Fibroblast of lung (primary cell): ENCODE measurements around the gene APP. TPM values are rescaled to one million over a fixed set of nuclear protein-coding genes. Genes with fewer than 3 reads are reported as not detected.

ENCODE experiments used
- DNase-seq, 2 donors: peaks; one replicate each; pipeline versions ENCODE4 v3.0.0 to v3.0.0-alpha.2; 2010; ENCODE audit warnings: low read depth in 2 of 2
- H2AFZ ChIP-seq: 2 replicates; pipeline ENCODE4 v1.5.1; 2012; ENCODE audit warnings: low read length, control low read depth, inconsistent platforms
- H3K27ac ChIP-seq: 2 replicates; pipeline ENCODE4 v1.5.1; 2011; ENCODE audit warnings: low read length, control low read depth; ENCODE audit not compliant: insufficient read depth
- H3K27me3 ChIP-seq: 2 replicates; pipeline ENCODE4 v1.5.1; 2011; ENCODE audit warnings: mild to moderate bottlenecking, low read length; ENCODE audit not compliant: control insufficient read depth, insufficient read depth
- H3K36me3 ChIP-seq: 2 replicates; pipeline ENCODE4 v1.5.1; 2011; ENCODE audit warnings: low read length; ENCODE audit not compliant: control insufficient read depth, insufficient read depth
- H3K4me1 ChIP-seq: 2 replicates; pipeline ENCODE4 v1.5.1; 2011; ENCODE audit warnings: low read length; ENCODE audit not compliant: control insufficient read depth, insufficient read depth; ENCODE audit errors: extremely low read depth
- H3K4me2 ChIP-seq: 2 replicates; pipeline ENCODE4 v1.5.1; 2011; ENCODE audit warnings: low read length, control low read depth; ENCODE audit not compliant: insufficient read depth; ENCODE audit errors: extremely low read depth
- H3K4me3 ChIP-seq, 4 experiments: fragments of 200-600 bp in 1 of 4; sonication (generic) in 1 of 4; replicated peaks in 1 of 4; 2 replicates each; pipeline ENCODE4 v1.5.1; 2011 to 2016; ENCODE audit warnings: low read length in 4 of 4, low read depth in 3 of 4, mild to moderate bottlenecking in 3 of 4, control low read depth in 2 of 4, inconsistent platforms in 1 of 4, mixed read lengths in 1 of 4; ENCODE audit not compliant: insufficient read depth in 1 of 4; ENCODE audit errors: control extremely low read depth in 1 of 4
- H3K79me2 ChIP-seq: 2 replicates; pipeline ENCODE4 v1.5.1; 2012; ENCODE audit warnings: mild to moderate bottlenecking, low read length, inconsistent platforms; ENCODE audit not compliant: control insufficient read depth, insufficient read depth
- H3K9ac ChIP-seq: 2 replicates; pipeline ENCODE4 v1.5.1; 2011; ENCODE audit warnings: mild to moderate bottlenecking, low read length, control low read depth; ENCODE audit not compliant: insufficient read depth
- H3K9me3 ChIP-seq: 2 replicates; pipeline ENCODE4 v1.5.1; 2012; ENCODE audit warnings: low read depth, low read length; ENCODE audit not compliant: control insufficient read depth, insufficient read depth
- H4K20me1 ChIP-seq: 2 replicates; pipeline ENCODE4 v1.5.1; 2011; ENCODE audit warnings: low read length; ENCODE audit not compliant: control insufficient read depth, insufficient read depth; ENCODE audit errors: extremely low read depth
- CTCF ChIP-seq, 2 donors: IDR thresholded peaks in 1 of 2; conservative IDR thresholded peaks in 1 of 2; 1 replicate in 1 of 2; 2 replicates in 1 of 2; pipeline ENCODE4 v1.5.1; 2011 to 2012; ENCODE audit warnings: low read length in 2 of 2, control low read depth in 1 of 2, inconsistent platforms in 1 of 2, low read depth in 1 of 2, mild to moderate bottlenecking in 1 of 2
- EZH2 ChIP-seq: IDR thresholded peaks from 2 replicates; pipeline ENCODE4 v1.5.1; 2012; ENCODE audit warnings: low read length, control low read depth, mild to moderate bottlenecking; ENCODE audit errors: missing control alignments
- polyA plus RNA-seq, 2 donors: library from polyadenylated mRNA; depleted of rRNA in 1 of 2; stranded (reverse) in 1 of 2; unstranded in 1 of 2; fragments of >200 nt; gene quantifications; 2 replicates each; pipeline ENCODE4 v1.2.1, GENCODE V29; 2011 to 2012; ENCODE audit warnings: missing spikeins in 1 of 2
- total RNA-seq: library from RNA; depleted of rRNA; stranded (reverse); fragments of >200 nt; gene quantifications from 2 replicates; pipeline ENCODE4 v1.2.1, GENCODE V29; 2014

The APP gene
- total and polyA plus RNA-seq, 2 donors (not counting 1 experiment from before 2014, with no cell fraction given) = 633 to 1,088 TPM

GRCh38 chr21:26001356-26001755 is 169.2 kb downstream of the APP start:
- Histone ChIP-seq H3K79me2 (no peaks in the 10 kb centered on the region), H3K9ac (no peak overlapping the region), H3K4me3 (no peak overlapping the region), H3K36me3 (peaks cover 2% of the 10 kb centered on the region), H3K4me1 (no peaks in the 10 kb centered on the region), H3K27me3 (no peaks in the 10 kb centered on the region), H4K20me1 (no peaks in the 10 kb centered on the region), H3K4me2 (no peak overlapping the region), H3K27ac (no peak overlapping the region), H2AFZ (no peak overlapping the region), H3K9me3 (no peaks in the 10 kb centered on the region)
- DNase-seq = no peak
- TF ChIP-seq EZH2 (no peak), CTCF (conservative IDR thresholded peaks at IDR 0.05 in 1 of 2, IDR thresholded peaks at IDR 0.05 in 1 of 2; ENCODE audit: low read depth in 1 of 2, low read length in 2 of 2) (no peak)

- Histone ChIP-seq H3K36me3 (peaks cover 2% of the 10 kb centered on the region), H3K4me3 (no peak overlapping the region), H2AFZ (no peak overlapping the region), H4K20me1 (no peaks in the 10 kb centered on the region), H3K79me2 (no peaks in the 10 kb centered on the region), H3K27me3 (no peaks in the 10 kb centered on the region), H3K27ac (no peak overlapping the region), H3K9ac (no peak overlapping the region), H3K9me3 (no peaks in the 10 kb centered on the region), H3K4me2 (no peak overlapping the region), H3K4me1 (no peaks in the 10 kb centered on the region)
- DNase-seq = no peak
- TF ChIP-seq EZH2 = no peak
- no peak for TF ChIP-seq CTCF (conservative IDR thresholded peaks at IDR 0.05 in 1 of 2, IDR thresholded peaks at IDR 0.05 in 1 of 2; ENCODE audit: low read depth in 1 of 2, low read length in 2 of 2)
These were observed 170.5 kb downstream of the APP start for GRCh38 chr21:25999921-26000582.

- Histone ChIP-seq H3K9me3 (no peaks in the 10 kb centered on the region), H2AFZ (no peak overlapping the region), H3K27me3 (no peaks in the 10 kb centered on the region), H4K20me1 (no peaks in the 10 kb centered on the region), H3K79me2 (no peaks in the 10 kb centered on the region), H3K27ac (no peak overlapping the region), H3K36me3 (peaks cover 2% of the 10 kb centered on the region), H3K4me1 (no peaks in the 10 kb centered on the region), H3K9ac (no peak overlapping the region), H3K4me2 (no peak overlapping the region), H3K4me3 (no peak overlapping the region)
- no peak for DNase-seq
- no peak for TF ChIP-seq CTCF (conservative IDR thresholded peaks at IDR 0.05 in 1 of 2, IDR thresholded peaks at IDR 0.05 in 1 of 2; ENCODE audit: low read depth in 1 of 2, low read length in 2 of 2)
- TF ChIP-seq EZH2 = no peak
These were observed 172.6 kb downstream of the APP start for GRCh38 chr21:25997788-25998611.
